GM11168 (cell line): ENCODE data around the gene CDKN2AIP.

Experiments used
- in situ Hi-C: fragments of 300-500 bp; cut with MboI; formaldehyde crosslinking; loops from one replicate; pipeline ENCODE4 v1.12.0; 2022; ENCODE audit warnings: low sequenced_read_pairs; ENCODE audit not compliant: unreplicated experiment

Gene CDKN2AIP, protein sequence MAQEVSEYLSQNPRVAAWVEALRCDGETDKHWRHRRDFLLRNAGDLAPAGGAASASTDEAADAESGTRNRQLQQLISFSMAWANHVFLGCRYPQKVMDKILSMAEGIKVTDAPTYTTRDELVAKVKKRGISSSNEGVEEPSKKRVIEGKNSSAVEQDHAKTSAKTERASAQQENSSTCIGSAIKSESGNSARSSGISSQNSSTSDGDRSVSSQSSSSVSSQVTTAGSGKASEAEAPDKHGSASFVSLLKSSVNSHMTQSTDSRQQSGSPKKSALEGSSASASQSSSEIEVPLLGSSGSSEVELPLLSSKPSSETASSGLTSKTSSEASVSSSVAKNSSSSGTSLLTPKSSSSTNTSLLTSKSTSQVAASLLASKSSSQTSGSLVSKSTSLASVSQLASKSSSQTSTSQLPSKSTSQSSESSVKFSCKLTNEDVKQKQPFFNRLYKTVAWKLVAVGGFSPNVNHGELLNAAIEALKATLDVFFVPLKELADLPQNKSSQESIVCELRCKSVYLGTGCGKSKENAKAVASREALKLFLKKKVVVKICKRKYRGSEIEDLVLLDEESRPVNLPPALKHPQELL

DNA sequence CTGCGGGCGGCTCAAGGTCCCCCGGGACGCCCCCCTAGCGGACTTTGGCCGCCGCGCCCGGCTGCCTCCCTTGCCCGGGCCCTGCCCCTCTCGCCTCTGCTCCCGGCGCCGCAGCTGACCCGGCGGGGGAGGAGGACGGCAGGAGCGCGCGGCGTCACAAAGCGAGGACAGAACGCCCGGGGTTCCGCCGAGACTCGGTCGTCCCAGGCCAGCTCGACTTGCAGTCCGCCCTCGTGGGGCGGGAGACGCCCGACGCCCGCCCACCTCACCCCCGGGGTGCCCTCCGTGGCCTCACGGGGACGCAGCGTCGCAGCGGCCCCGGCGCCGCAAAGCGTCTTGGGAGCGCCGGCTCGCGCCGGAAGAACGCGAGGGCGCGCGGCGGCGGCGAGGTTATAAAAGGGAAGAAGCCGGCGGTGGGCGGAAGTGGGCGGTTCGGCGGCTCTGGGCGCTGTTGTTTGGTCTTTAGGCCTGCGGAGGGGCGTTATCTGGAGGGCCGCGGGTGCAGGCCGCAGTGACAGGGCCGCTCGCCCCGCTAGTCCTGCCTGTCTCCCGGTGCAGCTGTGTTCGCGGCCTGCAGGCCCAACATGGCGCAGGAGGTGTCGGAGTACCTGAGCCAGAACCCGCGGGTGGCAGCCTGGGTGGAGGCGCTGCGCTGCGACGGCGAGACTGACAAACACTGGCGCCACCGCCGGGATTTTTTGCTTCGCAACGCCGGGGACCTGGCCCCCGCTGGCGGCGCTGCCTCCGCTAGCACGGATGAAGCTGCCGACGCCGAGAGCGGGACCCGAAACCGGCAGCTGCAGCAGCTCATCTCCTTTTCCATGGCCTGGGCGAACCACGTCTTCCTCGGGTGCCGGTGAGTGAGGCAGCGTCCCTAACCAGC, at the start of gene CDKN2AIP:
CDKN2AIP (plus strand) TSS at position 423 of the 883 bp plus-strand sequence; CDS start at position 585, 162 bp downstream.
- in situ Hi-C loops = no loop called here

DNA sequence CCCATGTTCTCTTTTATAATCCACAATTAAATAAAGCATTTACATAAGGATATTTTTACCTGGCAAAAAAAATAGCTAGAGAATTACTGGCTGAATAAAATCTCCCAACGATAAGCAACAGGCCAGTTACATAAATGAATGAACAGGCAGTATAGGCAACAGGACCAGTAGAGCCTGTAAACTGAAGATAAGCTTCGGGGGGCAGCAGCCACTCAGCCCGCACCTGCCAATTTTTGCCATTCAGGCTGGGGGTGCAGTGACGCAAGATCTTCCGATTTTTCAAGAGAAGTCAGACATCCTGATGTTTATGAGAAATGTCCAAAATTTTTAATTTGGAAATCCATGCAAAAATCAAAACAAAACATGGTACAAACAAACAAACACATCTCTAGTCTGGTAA, 49.0 kb upstream of the CDKN2AIP start:
- in situ Hi-C loops = no loop called here

DNA sequence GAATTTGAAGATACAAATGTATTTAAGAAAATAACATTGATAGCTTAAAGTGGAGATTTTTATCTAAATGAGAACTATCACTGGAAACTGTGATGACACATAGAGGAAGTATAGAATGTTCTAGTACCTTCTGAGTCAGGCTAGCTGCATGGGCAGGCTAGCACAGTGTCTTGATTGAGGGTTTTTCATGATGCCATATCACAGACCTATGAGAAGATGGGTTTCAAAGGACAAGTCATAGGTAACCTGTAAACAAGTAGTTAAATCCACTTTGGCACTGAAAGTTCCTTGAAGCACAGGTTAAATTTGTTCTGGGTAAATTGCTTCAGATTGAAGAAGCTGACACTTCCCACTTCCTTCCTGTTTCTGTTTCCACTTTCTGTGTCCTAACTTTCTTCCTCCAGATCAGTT, 48.2 kb upstream of the CDKN2AIP start:
- in situ Hi-C loops = no loop called here

DNA sequence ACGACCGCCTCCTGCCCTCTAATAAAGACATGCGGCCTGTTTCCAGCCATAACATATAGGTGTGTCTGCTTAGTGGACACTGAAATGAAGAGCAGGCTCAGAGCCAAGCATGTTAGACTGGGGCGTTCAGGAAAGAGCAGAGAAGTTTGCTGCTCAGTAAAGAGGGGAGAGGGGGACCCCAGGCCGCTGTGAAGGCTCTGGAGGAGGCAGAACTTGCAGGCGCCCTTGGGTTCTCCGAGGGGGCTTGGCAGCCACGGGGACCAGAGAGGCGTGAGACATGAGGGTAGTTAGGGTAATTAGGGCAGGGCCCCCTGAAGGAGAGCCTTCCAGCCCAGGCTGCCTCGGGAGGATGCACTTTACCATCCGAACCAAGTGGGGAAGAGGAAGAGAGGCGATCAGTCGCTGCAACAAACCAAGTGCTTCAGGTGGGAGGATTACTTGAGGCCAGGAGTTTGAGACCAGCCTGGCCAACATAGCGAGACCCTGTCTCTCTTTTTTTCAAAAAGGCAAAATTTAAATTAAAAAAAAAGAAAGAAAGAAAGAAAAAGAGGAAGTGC, 46.6 kb upstream of the CDKN2AIP start:
- in situ Hi-C loops = no loop called here

DNA sequence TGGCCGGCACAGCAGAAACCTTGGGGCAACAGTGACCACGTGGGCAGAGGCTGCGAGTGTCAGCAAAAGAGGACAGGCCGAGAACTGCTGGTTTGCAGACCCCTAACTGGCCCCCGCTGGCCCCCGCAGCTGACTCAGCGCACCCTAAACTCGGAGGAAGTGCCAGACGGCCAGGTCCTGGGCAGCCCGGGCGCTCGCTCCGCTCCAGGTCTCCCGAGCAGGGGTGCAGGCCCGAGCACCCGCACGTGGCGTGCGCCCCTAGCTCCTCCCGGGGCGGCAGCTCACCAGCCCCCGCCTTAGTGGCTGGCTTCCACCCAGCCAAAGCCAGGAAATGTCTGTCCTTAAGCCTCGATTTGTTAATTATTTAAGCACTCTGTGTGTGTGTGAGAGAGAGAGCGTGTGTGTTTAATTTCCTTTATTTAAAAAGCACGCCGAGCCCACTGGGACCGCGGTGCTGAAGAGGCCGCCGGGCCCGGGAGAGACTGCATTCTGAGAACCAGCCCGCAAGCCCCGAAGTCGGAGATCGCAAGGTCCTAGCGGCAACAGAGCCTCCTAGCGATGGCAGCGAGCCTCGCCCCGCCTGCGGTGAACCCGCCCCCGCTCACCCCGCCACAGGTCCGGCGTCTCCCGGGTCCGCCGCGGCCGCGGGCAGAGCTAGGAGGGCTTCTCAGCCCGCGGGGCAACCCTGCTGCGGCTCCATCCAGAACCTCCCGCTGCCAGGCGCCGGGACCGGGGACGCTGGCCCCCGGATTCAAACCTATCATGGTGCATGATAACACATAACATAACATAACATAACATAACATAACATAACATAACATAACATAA, 45.9 kb upstream of the CDKN2AIP start:
- in situ Hi-C loops = no loop called here

DNA sequence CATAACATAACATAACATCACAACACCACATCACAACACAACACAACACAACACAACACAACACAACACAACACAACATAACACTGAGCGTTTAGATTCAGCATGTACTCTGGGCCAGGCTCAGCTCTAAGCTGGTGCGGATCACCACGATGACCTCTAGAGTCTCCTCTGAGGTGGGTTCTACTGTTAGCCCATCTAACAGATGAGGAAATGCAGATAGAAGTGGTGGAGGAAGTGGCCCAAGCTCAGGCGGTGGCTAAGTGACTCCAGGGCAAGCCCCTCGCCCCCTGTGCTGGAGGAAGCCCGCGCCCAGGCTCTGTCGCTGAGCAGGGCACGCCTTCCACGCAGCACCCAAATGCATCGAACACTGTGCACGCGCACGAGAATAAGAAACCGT, 45.3 kb upstream of the CDKN2AIP start:
- in situ Hi-C loops = no loop called here

DNA sequence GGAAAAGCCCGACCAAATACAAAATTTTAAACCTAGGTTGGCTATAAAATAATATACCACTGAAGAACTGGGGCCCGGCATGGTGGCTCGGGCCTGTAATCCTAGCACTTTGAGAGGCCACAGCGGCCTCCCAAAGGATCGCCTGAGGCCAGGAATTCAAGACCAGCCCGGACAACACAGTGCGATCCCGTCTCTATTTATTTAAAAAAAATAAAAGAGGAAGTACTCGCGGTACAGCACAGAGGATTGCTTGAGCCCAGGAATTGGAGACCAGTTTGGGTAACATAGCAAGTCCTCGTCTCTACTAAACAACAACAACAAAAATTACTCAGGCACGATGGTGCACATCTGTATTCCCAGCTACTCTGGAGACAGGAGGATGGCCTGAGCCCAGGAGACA, 44.8 kb upstream of the CDKN2AIP start:
- in situ Hi-C loops = no loop called here

DNA sequence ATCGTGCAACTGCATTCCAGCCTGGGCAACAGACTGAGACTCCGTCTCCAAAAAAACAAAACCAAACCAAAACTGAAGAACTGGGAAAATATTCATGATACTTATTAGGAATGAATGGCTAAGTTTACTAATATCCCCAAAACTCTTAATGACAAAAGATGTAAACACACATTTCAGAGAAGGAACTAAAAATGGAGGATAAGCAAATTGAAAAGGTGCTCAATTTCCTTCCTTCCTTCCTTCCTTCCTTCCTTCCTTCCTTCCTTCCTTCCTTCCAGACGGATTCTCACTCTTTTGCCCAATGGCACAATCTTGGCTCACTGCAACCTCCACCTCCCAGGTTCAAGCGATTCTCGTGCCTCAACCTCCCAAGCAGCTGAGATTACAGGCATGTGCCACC, 44.4 kb upstream of the CDKN2AIP start:
- in situ Hi-C loops = no loop called here

DNA sequence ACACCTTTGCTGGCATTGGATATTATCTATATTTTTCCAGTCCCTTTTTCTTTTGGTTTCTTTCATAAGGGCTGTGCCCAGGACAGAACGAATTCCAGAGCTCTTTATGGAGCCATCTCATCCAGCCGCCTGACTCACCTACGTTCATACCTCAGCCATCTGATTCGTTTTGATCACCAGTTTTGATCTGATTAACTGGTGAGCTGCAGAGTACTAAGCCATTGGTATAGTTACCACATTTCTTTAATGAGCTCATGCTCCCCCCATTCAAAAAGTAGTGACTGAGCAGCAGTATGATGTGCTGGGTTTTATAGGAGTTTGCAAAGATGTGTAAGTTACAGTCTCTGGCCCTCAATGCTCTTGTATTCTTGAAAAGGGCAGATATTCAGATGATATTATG, 43.0 kb upstream of the CDKN2AIP start:
- in situ Hi-C loops = no loop called here

DNA sequence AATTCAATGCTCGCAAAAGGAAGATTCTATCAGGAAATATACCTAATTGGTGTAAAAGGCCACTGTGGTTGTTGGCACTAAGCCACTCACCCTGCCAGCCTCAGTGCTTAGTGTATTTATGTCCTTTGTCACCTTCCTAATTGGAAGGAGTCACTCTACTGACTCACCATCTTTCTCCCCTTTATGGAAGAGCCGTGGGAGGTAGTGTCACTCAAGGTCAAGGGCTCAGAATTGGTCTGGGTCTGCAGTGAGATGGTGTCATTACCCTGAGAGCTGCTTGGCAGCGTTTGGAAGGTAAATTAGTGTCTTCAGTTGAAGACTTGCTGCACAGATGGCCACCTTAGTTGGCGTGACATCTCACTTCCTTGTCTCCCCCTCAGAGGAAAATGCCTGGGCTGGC, 41.7 kb upstream of the CDKN2AIP start:
- in situ Hi-C loops = no loop called here

DNA sequence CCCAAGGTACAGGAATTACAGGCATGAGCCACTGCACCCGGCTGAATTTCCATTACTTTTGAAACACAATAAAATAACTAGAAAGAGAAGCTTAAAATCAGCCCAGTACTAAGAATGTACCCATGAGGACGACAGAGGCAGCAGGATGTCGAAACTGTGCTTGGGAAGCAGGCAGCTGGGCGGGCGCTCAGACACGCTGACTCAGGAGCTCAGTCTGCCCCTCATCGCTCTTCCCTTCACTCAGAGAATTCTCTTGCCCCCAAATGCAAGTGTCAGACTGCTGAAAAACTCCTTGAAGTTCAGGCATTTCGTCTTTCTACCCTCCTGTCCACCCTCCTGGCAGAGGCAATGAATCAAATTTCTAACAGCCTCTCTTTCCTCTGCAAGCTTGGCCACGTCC, 41.0 kb upstream of the CDKN2AIP start:
- in situ Hi-C loops = no loop called here

DNA sequence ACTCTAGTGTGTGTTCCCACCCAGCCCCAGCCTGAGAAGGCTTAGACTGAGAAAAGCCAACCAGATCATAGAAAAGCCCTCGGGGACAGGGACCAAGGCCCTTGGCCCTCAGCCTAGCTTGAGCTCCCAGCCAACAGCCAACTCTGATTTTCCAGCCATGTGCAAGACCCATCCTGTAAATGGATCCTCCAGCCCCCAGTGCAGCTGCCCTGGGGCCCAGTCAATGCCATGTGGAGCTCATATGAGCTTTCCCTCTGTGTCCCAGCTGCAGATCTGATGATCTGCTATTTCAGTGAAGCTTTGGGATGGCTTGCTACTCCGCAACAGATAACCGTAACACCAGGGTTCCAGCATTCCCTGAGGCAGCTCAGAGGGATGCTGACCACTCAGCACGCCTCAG, 40.5 kb upstream of the CDKN2AIP start:
- in situ Hi-C loops = no loop called here

DNA sequence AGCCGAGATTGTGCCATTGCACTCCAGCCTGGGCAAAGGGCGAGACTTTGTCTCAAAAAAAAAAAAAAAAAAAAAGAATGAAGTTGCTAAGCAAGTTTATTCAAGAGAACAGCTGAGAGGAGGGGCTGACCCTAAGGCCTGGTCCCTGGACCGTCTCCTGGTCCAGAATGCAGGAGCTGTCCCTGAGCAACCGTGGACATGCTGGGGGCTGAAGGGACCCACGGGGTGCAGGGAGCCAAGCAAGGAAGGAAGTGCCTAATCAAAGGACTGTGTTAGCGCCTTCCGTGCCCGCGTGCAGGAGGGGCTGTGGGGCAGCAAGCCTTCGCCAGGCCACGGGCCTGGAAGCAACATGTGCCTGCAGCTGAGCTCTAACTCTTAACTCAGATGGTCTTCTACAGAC, 39.1 kb upstream of the CDKN2AIP start:
- in situ Hi-C loops = no loop called here

DNA sequence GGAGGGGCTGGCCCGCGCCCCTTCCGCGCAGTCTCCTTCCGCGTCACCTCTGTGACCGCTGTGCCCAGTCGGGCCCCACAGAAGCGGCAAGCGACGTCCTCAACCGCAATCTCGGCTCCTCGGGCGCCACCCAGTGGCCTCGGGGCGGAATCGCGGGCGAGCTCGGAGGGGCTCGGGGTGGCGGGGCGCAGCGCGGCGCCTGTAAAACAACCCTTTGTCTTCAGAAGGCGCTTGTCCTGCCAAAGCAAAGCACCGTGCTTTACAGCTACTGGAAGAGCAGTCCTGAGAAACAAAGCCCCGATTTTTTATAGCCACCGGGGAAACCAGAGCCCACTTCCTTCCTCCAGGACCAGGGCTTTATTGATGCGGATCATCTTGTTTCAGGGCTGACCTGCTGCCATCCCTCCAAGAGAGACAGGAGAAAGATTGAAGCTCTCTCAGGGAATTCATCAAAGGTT, 37.3 kb upstream of the CDKN2AIP start:
- in situ Hi-C loops = no loop called here

DNA sequence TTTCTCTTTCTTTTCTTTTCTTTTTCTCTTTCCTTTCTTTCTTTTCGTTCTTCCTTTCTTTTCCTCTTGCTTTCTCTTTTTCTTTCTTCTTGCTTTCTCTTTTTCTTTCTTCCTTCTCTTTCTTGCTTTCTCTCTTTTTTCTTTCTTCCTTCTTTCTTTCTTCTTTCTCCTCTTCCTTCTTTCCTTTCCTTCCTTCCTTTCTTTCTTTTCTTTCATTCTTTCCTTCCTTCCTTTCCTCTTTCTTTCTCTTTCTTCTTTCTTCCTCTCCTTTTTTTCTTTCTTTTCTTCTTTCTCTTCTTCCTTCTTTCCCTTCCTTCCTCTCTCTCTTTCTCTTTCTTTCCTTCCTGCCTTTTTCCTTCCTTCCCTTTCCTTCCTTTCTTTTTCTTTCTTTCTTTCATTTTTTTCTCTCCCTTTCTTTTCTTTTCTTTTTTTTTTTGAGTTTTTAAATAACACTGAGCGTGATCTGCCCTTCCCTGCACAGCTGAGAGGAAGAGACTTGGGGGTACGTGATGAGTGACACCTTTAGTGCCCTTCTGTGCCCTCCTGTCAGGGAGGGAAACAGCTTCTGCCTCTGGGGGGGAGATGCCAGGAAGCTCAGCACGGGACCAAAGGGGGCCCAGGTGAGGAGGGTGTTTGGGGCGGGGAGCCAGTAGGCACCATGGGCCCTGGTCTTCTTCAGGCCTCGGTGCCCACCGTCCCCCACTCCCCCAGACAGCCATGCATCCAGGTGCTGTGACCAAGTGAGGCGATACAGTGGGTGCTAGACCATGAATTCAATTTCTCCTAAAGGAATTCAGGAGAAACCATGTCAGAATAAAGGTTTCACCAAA, 36.6 kb upstream of the CDKN2AIP start:
- in situ Hi-C loops = no loop called here

DNA sequence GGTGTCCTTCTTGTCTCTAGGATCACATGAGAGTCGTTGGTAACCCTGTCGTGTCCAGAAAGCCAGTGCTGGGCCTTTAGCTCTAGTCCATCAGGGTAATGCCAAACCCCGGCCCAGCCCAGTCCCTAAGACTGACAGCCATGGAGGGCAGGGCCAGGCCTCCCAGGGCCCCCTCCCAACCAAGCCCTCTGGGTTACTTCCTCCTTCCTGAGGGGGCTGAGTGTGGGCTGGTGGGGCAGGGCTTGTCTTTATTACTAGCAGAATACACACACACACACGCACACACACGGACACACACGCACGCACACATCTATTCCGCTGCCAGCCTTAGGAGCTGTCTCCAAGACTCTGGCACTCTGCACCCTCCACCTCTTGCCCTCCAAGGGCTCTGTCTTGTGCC, 35.6 kb upstream of the CDKN2AIP start:
- in situ Hi-C loops = no loop called here

DNA sequence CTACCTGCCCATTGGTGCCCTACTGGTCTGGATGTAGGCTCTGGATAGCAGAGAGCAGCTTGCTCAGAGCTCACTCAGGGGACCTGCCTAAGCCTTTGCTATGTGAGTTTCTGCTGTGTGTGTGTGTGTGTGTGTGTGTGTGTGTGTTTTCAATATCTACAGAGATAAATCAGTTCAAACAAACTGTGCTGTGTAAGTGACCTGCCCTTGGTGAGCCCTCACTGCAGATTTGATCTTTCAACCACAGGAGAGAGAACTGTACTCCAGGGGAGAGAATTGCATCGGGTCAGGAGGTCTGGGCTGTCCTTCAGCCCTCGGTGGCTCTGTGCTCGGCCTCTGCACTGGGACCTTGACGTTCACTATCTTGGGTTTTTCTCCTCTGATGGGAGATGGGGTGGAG, 35.0 kb upstream of the CDKN2AIP start:
- in situ Hi-C loops = no loop called here

DNA sequence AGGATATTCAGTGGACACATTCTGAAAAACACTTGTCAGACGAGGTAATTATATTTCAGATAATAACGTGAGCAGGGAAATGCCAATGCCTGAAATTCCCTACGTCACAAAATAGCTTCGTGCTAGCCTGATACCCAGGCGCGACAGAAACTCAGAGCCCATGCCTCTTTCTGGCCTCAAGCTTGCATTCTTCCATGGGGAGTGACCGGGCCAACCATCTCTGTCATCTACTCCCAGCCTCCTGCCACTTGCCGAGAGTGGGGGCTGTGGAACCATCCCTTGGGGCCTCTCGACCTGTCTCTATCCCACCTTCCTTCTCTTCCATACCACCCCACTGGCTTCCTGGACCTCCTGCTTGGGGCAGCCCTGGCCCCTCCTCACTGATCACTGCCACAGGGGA, 34.5 kb upstream of the CDKN2AIP start:
- in situ Hi-C loops = no loop called here

DNA sequence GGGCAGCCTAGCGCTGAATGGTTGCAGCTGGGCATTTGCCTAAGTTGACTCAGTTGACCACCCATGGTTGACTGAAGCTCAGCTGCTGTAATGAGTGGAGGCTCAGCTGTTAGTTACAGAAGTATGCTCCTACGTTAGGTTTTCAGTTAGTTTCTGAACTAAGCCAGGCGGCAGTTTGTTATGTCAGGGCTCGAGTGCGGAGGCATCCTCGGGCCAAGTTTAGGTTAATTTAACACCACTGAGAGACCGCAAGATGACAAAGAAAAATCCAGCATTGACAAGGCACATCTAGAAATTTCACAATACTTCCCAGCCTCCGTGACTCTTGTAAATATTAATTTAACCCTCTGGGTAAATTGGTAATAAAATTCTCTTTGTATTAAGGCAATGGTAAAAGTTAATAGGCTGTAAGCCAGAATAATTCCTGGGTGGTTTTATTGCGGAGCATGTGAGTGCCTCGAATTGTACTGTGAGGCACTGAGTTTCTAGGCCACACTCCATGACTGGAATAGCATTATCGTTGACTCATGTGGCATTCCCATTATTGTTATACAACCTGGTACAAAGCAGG, 33.1 kb upstream of the CDKN2AIP start:
- in situ Hi-C loops = no loop called here
